Neural progenitor cell (in vitro differentiated cells): ENCODE data around the gene CLCNKA. TPM values are rescaled to one million over a fixed set of nuclear protein-coding genes. Genes with fewer than 3 reads are reported as not detected.

ENCODE experiments used
- DNase-seq: peaks from one replicate; pipeline ENCODE4 v3.0.0-alpha.2; 2016; ENCODE audit warnings: low spot score
- H2AFZ ChIP-seq: fragments of 200-600 bp; sonication (generic); replicated peaks from 2 replicates; pipeline ENCODE4 v1.6.1; 2016; ENCODE audit warnings: antibody characterized with exemption
- H3F3A ChIP-seq: fragments of 200-600 bp; sonication (generic); 2 replicates; pipeline ENCODE4 v1.6.1; 2016; ENCODE audit warnings: antibody characterized with exemption, low read depth
- H3K27ac ChIP-seq: fragments of 200-600 bp; sonication (generic); 2 replicates; pipeline ENCODE4 v1.5.1; 2016; ENCODE audit warnings: mild to moderate bottlenecking
- H3K27me3 ChIP-seq: fragments of 200-600 bp; sonication (generic); 2 replicates; pipeline ENCODE4 v1.6.1; 2016; ENCODE audit warnings: mild to moderate bottlenecking, moderate library complexity
- H3K36me3 ChIP-seq: fragments of 200-600 bp; sonication (generic); 2 replicates; pipeline ENCODE4 v1.5.1; 2016
- H3K4me1 ChIP-seq: fragments of 200-600 bp; sonication (generic); 2 replicates; pipeline ENCODE4 v1.6.1; 2016; ENCODE audit warnings: mixed run types
- H3K4me2 ChIP-seq: fragments of 200-600 bp; sonication (generic); 2 replicates; pipeline ENCODE4 v1.6.1; 2016
- H3K4me3 ChIP-seq: fragments of 200-600 bp; sonication (generic); 2 replicates; pipeline ENCODE4 v1.5.1; 2016
- H3K79me2 ChIP-seq: fragments of 200-600 bp; sonication (generic); 2 replicates; pipeline ENCODE4 v1.6.1; 2016; ENCODE audit warnings: low read depth
- H3K9ac ChIP-seq: fragments of 200-600 bp; sonication (generic); 2 replicates; pipeline ENCODE4 v1.6.1; 2016
- H3K9me3 ChIP-seq: fragments of 200-600 bp; sonication (generic); 2 replicates; pipeline ENCODE4 v1.5.1; 2016; ENCODE audit warnings: low read depth
- H4K20me1 ChIP-seq: fragments of 200-600 bp; sonication (generic); 2 replicates; pipeline ENCODE4 v1.6.1; 2016; ENCODE audit warnings: low read depth
- H3K27ac Mint-ChIP-seq: 3 replicates; pipeline ENCODE4 v1.8.0; 2021; ENCODE audit warnings: mixed read lengths
- H3K27me3 Mint-ChIP-seq: 2 replicates; pipeline ENCODE4 v1.8.0; 2022; ENCODE audit warnings: low read depth, mild to moderate bottlenecking, inconsistent platforms, moderate library complexity, mixed read lengths; ENCODE audit not compliant: insufficient read depth
- H3K36me3 Mint-ChIP-seq: 3 replicates; pipeline ENCODE4 v1.8.0; 2021; ENCODE audit warnings: mixed read lengths
- H3K4me1 Mint-ChIP-seq: 3 replicates; pipeline ENCODE4 v1.8.0; 2021; ENCODE audit warnings: mixed read lengths
- H3K4me3 Mint-ChIP-seq: 3 replicates; pipeline ENCODE4 v1.8.0; 2021; ENCODE audit warnings: mild to moderate bottlenecking, moderate library complexity, mixed read lengths
- H3K9me3 Mint-ChIP-seq: 3 replicates; pipeline ENCODE4 v1.8.0; 2020; ENCODE audit warnings: mixed read lengths
- CTCF ChIP-seq: fragments of 200-600 bp; sonication (generic); IDR thresholded peaks from 2 replicates; pipeline ENCODE4 v1.5.1; 2017; ENCODE audit warnings: antibody characterized with exemption, mild to moderate bottlenecking
- EZH2 ChIP-seq: fragments of 200-600 bp; sonication (generic); IDR thresholded peaks from 2 replicates; pipeline ENCODE4 v1.6.1; 2017; ENCODE audit warnings: antibody characterized with exemption, mild to moderate bottlenecking, moderate library complexity
- EZH2phosphoT487 ChIP-seq: fragments of 200-600 bp; sonication (generic); IDR thresholded peaks from 2 replicates; pipeline ENCODE4 v1.6.1; 2017; ENCODE audit warnings: antibody characterized with exemption
- total RNA-seq: library from RNA; depleted of rRNA; stranded (reverse); fragments of >200 nt; gene quantifications from 2 replicates; pipeline ENCODE4 v1.2.3, GENCODE V29; 2015; ENCODE audit warnings: low replicate concordance

Gene CLCNKA
- total RNA-seq, 1 donor from 2014 or later, result not detected

- no peak overlapping the region for H3K4me2 ChIP-seq
- H3K79me2 ChIP-seq, result no peaks in the 10 kb centered on the region
- TF ChIP-seq EZH2 (no peak), CTCF (no peak), EZH2phosphoT487 (no peak)
- H3K4me1 Mint-ChIP-seq, result peaks cover 37% of the 10 kb centered on the region
- H3K27ac ChIP-seq, result no peak overlapping the region
- no peak overlapping the region for H2AFZ ChIP-seq
- H3K4me3 Mint-ChIP-seq, result peak overlapping the region; percentile 40
- H3K4me1 ChIP-seq, result peaks cover 20% of the 10 kb centered on the region
- peak overlapping the region; percentile 65 for H3K27ac Mint-ChIP-seq
- H3K27me3 Mint-ChIP-seq, result peaks cover 23% of the 10 kb centered on the region
- no peak overlapping the region for H3K9ac ChIP-seq
- no peaks in the 10 kb centered on the region for H3K36me3 Mint-ChIP-seq
- no peaks in the 10 kb centered on the region for H4K20me1 ChIP-seq
- DNase-seq, result no peak
- H3F3A ChIP-seq, result peaks cover 10% of the 10 kb centered on the region
- peaks cover 57% of the 10 kb centered on the region for H3K27me3 ChIP-seq
- H3K36me3 ChIP-seq, result no peaks in the 10 kb centered on the region
- H3K9me3 Mint-ChIP-seq, result no peaks in the 10 kb centered on the region
- no peaks in the 10 kb centered on the region for H3K9me3 ChIP-seq
- no peak overlapping the region for H3K4me3 ChIP-seq
Observed at GRCh38 chr1:16076031-16076864, 54.4 kb downstream of the CLCNKA start.

GRCh38 chr1:16076865-16077238, 55.0 kb downstream of the CLCNKA start:
- Histone ChIP-seq H2AFZ (no peak overlapping the region), H3K4me1 (peaks cover 20% of the 10 kb centered on the region), H3K36me3 (no peaks in the 10 kb centered on the region), H3K9ac (no peak overlapping the region), H3K4me2 (no peak overlapping the region), H3K79me2 (no peaks in the 10 kb centered on the region), H3K4me3 (no peak overlapping the region), H3F3A (peaks cover 9% of the 10 kb centered on the region), H3K27me3 (peaks cover 52% of the 10 kb centered on the region), H3K27ac (no peak overlapping the region), H4K20me1 (no peaks in the 10 kb centered on the region), H3K9me3 (no peaks in the 10 kb centered on the region)
- Mint-ChIP-seq H3K9me3 (no peaks in the 10 kb centered on the region), H3K27ac (peak overlapping the region; percentile 17), H3K36me3 (no peaks in the 10 kb centered on the region), H3K4me1 (peaks cover 37% of the 10 kb centered on the region), H3K4me3 (no peak overlapping the region), H3K27me3 (peaks cover 26% of the 10 kb centered on the region)
- TF ChIP-seq EZH2, result no peak
- TF ChIP-seq EZH2phosphoT487, result no peak
- TF ChIP-seq CTCF, result no peak
- no peak for DNase-seq

GRCh38 chr1:16077406-16078245, 55.8 kb downstream of the CLCNKA start:
- peaks cover 26% of the 10 kb centered on the region for H3K27me3 Mint-ChIP-seq
- no peak overlapping the region for H3K27ac ChIP-seq
- no peaks in the 10 kb centered on the region for H4K20me1 ChIP-seq
- no peak overlapping the region for H3K9ac ChIP-seq
- H3K36me3 ChIP-seq, result no peaks in the 10 kb centered on the region
- H3K4me1 Mint-ChIP-seq, result peaks cover 37% of the 10 kb centered on the region
- no peaks in the 10 kb centered on the region for H3K9me3 ChIP-seq
- peak; percentile 3 for DNase-seq
- no peak for TF ChIP-seq EZH2
- TF ChIP-seq CTCF, result no peak
- TF ChIP-seq EZH2phosphoT487, result no peak
- peaks cover 44% of the 10 kb centered on the region for H3K27me3 ChIP-seq
- no peak overlapping the region for H3K4me3 Mint-ChIP-seq
- H3K4me2 ChIP-seq, result no peak overlapping the region
- no peaks in the 10 kb centered on the region for H3K79me2 ChIP-seq
- peak overlapping the region; percentile 70 for H3K27ac Mint-ChIP-seq
- H2AFZ ChIP-seq, result no peak overlapping the region
- peaks cover 17% of the 10 kb centered on the region for H3K4me1 ChIP-seq
- peaks cover 4% of the 10 kb centered on the region for H3F3A ChIP-seq
- no peaks in the 10 kb centered on the region for H3K9me3 Mint-ChIP-seq
- no peaks in the 10 kb centered on the region for H3K36me3 Mint-ChIP-seq
- no peak overlapping the region for H3K4me3 ChIP-seq
